ENCODE results near the gene CDC42BPA.

GRCh38 chr1:227038401-227038800, 279.9 kb downstream of the CDC42BPA start:
- TF ChIP-seq, protein P1, sequence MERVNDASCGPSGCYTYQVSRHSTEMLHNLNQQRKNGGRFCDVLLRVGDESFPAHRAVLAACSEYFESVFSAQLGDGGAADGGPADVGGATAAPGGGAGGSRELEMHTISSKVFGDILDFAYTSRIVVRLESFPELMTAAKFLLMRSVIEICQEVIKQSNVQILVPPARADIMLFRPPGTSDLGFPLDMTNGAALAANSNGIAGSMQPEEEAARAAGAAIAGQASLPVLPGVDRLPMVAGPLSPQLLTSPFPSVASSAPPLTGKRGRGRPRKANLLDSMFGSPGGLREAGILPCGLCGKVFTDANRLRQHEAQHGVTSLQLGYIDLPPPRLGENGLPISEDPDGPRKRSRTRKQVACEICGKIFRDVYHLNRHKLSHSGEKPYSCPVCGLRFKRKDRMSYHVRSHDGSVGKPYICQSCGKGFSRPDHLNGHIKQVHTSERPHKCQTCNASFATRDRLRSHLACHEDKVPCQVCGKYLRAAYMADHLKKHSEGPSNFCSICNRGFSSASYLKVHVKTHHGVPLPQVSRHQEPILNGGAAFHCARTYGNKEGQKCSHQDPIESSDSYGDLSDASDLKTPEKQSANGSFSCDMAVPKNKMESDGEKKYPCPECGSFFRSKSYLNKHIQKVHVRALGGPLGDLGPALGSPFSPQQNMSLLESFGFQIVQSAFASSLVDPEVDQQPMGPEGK (CRISPR knock-in tag; IDR thresholded peaks at IDR 0.05; ENCODE audit: borderline replicate concordance) = no peak
- TF ChIP-seq, protein P2, sequence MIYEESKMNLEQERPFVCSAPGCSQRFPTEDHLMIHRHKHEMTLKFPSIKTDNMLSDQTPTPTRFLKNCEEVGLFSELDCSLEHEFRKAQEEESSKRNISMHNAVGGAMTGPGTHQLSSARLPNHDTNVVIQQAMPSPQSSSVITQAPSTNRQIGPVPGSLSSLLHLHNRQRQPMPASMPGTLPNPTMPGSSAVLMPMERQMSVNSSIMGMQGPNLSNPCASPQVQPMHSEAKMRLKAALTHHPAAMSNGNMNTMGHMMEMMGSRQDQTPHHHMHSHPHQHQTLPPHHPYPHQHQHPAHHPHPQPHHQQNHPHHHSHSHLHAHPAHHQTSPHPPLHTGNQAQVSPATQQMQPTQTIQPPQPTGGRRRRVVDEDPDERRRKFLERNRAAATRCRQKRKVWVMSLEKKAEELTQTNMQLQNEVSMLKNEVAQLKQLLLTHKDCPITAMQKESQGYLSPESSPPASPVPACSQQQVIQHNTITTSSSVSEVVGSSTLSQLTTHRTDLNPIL (CRISPR knock-in tag; IDR thresholded peaks at IDR 0.05; ENCODE audit: low read depth) = no peak
- TF ChIP-seq ZC3H10 (CRISPR knock-in tag; IDR thresholded peaks at IDR 0.05) (no peak), RARB (CRISPR knock-in tag; IDR thresholded peaks at IDR 0.05) (no peak), SNAI2 (CRISPR knock-in tag; IDR thresholded peaks at IDR 0.05) (no peak), ARNTL (CRISPR knock-in tag; IDR thresholded peaks at IDR 0.05; ENCODE audit: borderline replicate concordance, low read depth) (no peak), ZFP30 (CRISPR knock-in tag; IDR thresholded peaks at IDR 0.05) (no peak), PPARA (CRISPR knock-in tag; IDR thresholded peaks at IDR 0.05; ENCODE audit: borderline replicate concordance) (no peak), CSDC2 (CRISPR knock-in tag; IDR thresholded peaks at IDR 0.05) (no peak), TOX (CRISPR knock-in tag; IDR thresholded peaks at IDR 0.05; ENCODE audit: borderline replicate concordance) (no peak), TSHZ2 (CRISPR knock-in tag; IDR thresholded peaks at IDR 0.05) (no peak)
